Glomerular visceral epithelial cell (primary cell): ENCODE measurements around the gene NECTIN4.

ENCODE experiments used
- DNase-seq: peaks from one replicate; pipeline ENCODE4 v3.0.0-alpha.2; 2016; ENCODE audit errors: extremely low spot score

The NECTIN4 gene

GRCh38 chr1:161111527-161111926, 22.2 kb upstream of the NECTIN4 start:
- no peak for DNase-seq

- no peak for DNase-seq
Measured at GRCh38 chr1:161111117-161111516, 21.8 kb upstream of the NECTIN4 start.

- no peak for DNase-seq
Measured at GRCh38 chr1:161106431-161106830, 17.1 kb upstream of the NECTIN4 start.

GRCh38 chr1:161100556-161100955, 11.2 kb upstream of the NECTIN4 start:
- no peak for DNase-seq

DNA sequence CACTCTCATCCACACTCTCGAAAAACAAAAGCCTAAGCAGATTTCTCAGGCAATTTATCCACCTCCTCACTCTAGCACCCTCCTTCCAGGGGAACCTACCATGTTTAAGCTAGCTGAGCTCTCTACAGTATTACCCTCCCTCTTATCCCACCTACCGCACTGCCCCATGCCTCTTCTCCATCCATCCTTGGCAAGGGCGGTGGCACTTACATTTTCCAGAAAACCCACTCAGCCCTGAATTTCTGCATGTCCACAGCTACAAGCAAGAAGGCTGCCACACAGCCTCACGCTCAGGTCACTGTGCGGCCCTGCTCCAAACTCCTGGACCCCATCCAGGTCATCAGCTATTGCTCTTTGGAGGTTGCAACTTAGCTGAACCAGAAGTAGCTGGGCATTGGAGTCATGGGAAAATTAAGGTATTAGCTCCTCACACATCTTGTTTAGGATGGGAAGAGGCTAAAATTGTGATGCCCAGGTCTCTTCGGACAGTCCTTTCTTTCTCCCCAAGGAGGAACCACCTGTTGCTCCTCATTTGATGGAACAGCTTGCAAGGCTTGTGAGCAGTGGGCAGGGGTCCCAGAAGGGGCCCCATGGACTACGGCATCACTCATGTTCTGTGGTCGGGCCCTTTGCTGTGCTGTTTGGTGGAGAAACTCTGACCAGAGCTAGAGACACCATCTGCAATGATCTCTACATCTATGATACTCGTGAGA, 9.9 kb upstream of the NECTIN4 start:
- DNase-seq: no peak

DNA sequence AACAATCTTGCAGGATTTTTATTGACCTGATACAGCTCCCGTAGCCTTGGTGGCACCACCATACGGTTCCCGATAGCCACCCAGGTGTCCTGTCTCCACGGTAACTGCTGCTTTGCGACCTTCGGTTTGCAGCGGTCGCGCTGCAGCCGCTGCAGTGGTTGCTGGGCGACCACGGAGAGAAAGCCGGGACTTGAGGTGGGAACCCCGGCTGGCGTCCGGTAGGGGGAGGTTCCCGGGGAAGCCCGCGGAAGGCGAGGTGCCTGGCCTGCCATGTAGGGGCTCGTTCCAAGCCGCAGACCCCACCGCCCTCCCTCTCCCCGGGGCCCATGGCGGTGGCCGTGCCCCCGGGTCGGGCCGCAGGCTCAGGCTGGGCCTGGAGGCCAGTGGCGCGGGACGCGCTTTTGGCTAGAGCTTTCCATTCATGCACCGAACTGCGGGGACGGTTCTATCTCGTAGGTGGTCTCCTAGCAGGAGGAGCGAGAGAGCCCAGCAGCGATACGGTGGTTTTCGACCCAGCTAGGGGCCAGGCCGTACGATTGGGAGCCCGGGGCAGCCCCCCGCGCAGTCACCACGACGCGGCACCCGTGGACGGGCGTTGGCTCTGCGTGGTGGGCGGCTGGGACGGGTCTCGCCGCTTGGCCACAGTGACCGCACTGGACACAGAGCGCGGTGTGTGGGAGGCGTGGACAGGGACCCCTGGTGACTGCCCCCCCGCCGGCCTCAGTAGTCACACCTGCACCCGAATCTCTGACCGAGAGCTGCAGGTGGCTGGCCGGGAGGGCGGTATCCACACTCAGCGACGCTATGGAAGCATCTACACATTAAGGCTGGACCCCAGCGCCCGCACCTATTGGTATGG, 9.1 kb upstream of the NECTIN4 start, which contains the start of gene KLHDC9:
Gene KLHDC9 (plus strand): TSS at position 152 of the 859 bp plus-strand sequence. CDS start 175 bp downstream, at position 327.
- DNase-seq: peak; percentile 68

DNA sequence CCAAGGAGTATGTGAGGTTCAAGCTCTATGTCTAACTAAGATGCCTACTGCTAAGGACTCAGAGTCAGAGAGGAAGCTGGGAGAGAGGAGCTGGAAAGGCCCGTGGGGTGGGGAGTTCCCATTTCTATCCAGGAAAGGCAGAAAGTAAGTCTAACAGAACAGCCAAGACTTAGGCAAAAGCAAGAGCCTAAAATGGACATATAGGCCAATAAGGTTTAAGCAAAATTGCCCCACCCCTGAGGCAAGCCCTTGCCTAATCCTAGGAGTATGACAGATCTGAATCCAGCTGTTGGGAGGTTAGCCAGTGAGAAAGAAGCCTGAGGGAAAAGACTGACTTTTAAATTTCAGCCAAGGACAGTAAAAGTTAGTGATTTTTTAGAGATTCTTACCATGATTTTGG, 7.2 kb upstream of the NECTIN4 start:
- DNase-seq: no peak

- no peak for DNase-seq
Measured at GRCh38 chr1:161096015-161096414, 6.7 kb upstream of the NECTIN4 start.

GRCh38 chr1:161095230-161095629, 5.9 kb upstream of the NECTIN4 start:
- DNase-seq: no peak

- DNase-seq: no peak
Measured at GRCh38 chr1:161094481-161094880, 5.1 kb upstream of the NECTIN4 start.

DNA sequence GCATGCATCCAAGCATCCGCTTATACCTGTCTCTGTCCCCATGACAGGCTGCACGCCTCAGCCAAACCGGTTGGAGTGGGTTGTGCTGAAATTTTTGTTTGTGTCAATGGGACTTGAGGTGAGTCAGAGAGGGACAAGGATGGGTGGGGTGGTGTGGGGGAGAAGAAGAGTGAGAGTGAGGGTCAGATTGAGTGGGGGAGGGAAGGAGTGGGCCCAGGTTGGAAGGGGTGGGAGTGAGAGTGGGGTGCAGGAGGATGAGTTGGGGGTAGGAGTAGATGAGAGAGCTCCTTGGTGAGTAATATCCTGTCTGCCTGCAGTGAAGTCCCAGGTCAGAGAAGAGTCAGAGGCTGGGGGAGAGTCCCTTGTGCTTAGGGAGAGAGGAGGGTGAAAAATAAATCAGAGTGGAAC, 3.3 kb upstream of the NECTIN4 start:
- peak; percentile 30 for DNase-seq

DNA sequence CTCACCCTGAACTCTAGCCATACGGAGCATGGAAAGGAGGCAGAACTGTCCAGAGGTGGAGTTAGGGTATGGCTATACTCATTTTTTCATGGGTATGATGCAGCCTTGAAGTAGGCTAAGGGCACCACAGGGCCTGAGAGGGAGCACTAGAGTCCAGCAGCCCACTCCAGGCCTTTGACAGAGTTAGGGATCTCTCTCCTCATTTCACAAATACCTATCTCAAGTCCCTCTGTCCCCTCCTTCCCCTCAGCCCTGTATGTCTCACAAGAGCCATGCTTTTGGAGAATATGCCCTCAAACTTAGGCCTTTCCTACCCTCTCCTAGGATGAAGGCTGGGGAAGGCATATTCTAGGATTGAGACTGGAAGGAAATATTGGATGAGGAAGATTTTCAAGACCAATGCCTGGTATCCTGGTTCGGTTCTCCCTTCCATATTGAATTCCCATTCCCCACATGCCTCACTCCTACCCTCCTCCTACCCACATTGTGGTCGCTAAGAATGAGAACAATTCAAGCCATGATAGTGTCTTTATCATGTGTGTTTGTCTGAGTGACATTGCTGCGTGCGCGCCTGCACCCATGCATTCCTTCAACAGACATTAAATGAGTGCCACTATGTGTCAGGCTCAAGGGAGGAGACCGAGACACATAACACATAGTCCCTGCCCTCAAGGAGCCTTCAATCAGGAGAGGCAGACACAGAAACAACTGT, 2.6 kb upstream of the NECTIN4 start:
- no peak for DNase-seq

- DNase-seq: no peak
Measured at GRCh38 chr1:161091093-161091492, 1.7 kb upstream of the NECTIN4 start.

- no peak for DNase-seq
Measured at GRCh38 chr1:161090617-161091016, 1.3 kb upstream of the NECTIN4 start.

- DNase-seq: no peak
Measured at GRCh38 chr1:161089938-161090337, 580 bp upstream of the NECTIN4 start.

DNA sequence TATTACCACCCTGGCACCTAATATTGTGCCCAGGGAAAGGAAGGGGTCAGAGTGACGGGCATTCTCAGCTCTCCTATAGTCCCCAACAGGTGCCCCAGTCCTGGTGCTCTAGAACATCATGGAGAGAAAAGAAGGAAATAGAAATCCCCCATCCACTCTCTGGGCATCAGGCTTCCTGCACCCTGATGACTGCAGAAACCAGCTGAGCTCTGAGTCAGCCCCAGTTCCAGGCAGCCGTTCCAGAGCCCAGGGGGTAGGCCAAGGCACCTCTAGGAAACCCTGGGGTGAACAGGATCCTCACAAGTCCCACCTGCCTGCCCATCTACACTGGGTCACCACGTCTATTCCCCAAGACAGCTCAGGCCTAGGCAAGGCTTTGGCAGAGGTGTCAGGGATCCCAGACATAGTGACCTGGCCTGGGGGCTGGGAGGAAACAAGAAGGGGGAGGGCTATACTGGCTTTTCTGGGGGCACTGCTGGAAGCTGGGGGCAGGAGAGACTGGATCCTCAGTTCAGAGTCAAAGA, 709 bp downstream of the NECTIN4 start:
- DNase-seq: peak; percentile 58

DNA sequence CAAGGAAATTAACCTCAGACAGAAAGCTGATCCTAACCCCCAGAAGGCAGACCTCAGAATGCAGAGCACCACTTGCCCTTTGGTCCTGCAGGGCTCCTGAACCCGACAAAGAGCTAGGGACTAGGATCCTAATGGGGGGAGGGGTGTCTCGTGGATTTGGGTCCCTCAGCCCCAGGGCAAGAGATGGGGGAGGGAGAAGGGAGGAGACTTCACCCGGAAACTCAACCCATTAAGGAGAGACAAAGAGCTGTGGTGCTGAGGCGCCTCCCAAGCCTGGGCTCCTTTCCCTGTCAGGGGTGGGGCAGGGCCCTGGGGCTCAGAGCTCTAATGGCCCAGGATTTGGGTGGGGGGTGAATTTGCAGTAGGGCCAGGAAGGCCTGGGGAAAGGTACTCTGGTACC, 2.9 kb downstream of the NECTIN4 start:
- no peak for DNase-seq

DNA sequence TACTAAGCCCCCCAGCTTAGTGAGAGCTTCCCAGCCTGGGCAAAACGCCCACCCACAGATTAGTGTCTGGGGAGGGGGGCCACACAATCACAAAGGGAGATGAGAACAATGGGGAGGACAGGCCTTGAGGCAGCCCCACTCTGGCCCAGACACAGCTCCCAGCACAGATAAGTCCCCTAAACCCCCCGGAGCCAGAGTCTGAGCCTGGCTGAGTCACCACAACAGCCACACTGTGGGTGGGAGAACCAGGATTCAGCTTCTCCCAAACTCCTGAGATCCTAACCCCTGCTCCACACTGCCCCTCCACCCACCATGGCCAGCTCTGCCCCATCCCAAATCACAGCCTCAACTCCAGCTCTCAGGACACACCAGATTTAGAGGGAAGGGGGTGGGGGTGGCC, 4.2 kb downstream of the NECTIN4 start:
- peak; percentile 24 for DNase-seq

- no peak for DNase-seq
Measured at GRCh38 chr1:161084597-161084988, 4.8 kb downstream of the NECTIN4 start.

GRCh38 chr1:161083748-161084596, 5.4 kb downstream of the NECTIN4 start:
- DNase-seq: peak; percentile 25
